DMS79 treated with DMSO at 0.1 percent for 48 hours (cell line): Measurements from ENCODE around the gene MEGF6.

Experiments used
- DNase-seq: peaks from one replicate; lab custom pipeline; 2025; lab: John Stamatoyannopoulos, UW

Gene MEGF6

DNA sequence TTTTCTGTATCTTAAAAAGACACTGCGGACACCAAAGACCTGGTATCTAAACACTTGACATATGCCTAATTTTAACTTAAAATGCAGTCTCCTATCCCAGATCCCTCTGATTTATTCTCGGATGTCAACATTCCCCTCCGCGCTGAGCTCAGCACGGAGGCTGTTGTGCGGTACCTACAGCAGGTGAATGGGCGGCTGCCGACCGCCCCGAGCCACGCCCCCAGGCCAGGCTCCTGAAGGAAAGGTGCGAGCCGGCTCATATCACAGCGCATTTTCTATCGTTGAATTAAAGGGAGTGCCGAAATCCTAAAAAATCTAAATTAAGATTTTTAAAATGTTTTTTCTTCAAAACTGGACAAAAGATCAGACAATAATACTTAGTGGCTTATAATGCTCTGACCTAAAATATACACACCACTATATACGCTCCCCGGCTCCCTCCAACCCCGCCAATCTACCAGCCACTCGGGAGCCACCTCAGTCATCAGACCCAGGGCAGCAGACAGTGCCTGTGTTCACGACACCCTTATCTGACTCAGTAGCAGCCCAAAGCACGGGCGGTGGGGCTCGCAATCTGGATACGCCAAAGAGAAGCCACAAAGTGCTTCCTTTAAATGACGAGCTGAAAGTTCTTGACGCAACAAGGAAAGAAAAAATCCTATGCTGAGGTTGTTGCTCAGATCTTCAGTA lies 34.5 kb upstream of the MEGF6 start:
- no peak for DNase-seq

GRCh38 chr1:3645247-3645646 lies 33.9 kb upstream of the MEGF6 start:
- no peak for DNase-seq

DNA sequence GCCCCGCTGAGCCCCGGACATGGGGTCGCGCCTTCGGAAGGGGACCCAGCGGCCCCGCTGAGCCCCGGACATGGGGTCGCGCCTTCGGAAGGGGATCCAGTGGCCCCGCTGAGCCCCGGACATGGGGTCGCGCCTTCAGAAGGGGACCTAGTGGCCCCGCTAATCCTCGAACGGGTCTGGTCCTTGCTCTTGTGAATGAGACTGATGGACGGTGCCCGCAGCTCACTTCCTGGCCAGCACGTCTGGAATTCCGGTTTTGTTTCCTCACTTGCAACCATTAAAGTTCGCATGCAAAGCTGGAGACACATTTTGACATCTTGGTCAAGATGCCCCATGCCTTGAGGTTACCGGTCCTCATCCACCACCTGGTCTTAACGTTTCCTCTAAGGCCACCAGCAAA lies 33.0 kb upstream of the MEGF6 start:
- DNase-seq, result no peak

- DNase-seq, result no peak
Observed at GRCh38 chr1:3642919-3643675, 31.8 kb upstream of the MEGF6 start.

- DNase-seq, result no peak
Observed at GRCh38 chr1:3641816-3642215, 30.5 kb upstream of the MEGF6 start.

GRCh38 chr1:3641046-3641760 lies 29.9 kb upstream of the MEGF6 start:
- no peak for DNase-seq

DNA sequence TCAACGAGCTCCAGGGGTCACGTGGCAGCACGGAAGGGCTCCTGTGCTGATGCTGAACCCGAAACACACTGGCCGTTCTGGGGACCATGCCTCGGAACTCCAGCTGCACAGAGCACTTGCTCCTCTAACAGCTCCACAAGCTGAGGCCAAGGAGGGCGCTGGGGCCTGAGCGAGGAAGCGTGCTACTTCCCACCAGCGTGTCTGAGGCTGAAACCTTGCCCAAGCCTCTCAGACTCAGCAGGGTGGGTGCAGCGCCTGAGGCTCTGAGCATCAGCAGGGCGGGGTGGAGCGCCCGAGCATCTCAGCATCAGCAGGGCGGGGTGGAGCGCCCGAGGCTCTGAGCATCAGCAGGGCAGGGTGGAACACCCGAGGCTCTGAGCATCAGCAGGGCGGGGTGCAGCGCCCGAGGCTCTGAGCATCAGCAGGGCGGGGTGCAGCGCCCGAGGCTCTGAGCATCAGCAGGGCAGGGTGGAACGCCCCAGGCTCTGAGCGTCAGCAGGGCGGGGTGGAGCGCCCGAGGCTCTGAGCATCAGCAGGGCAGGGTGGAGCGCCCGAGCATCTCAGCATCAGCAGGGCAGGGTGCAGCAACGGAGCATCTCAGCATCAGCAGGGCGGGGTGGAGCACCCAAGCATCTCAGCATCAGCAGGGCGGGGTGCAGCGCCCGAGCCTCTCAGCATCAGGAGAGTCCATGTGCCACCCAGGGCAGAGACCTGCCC lies 29.0 kb upstream of the MEGF6 start:
- DNase-seq, result no peak

DNA sequence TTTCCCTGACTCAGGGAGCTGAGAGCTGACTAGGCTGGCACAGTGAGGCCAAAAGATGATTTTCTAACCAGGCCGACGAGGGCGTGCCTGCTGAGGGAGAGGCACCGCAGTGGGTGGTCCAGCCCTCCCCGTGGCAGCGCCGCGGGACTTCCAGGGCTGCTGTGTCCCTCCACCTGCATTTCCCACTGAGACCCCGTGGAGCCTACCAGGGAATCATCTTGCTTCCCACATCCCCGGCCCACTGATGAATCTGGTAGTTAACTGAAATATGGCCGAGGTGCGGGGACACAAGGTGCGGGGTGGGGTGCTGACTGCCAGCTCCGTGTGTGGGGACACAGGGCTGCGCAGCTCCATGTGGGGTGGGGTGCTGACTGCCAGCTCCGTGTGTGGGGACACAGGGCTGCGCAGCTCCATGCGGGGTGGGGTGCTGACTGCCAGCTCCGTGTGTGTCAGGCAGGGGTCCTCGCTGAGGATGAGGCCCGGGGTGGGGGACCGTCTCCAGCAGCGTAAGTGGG lies 28.1 kb upstream of the MEGF6 start:
- DNase-seq, result no peak

GRCh38 chr1:3638676-3639075 lies 27.4 kb upstream of the MEGF6 start:
- no peak for DNase-seq

DNA sequence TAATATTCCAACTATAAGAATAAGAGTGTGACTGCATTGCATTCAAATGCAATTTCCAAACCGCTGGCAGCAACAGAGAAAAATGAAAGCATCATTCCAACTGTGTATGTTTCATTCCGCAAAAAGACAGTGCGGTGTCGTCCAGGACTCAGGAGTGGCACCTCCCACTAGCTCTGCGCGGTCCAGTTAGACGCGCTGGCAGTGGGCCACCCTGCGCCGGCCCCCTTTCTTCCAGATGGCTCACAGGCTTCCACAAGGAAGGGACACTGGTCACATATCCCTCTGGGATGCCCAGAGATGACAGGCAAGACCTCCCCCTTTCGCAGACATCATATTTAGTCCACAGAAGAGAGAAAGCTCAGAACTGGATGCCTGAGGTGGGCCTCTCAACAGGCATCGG lies 26.7 kb upstream of the MEGF6 start:
- DNase-seq, result no peak

DNA sequence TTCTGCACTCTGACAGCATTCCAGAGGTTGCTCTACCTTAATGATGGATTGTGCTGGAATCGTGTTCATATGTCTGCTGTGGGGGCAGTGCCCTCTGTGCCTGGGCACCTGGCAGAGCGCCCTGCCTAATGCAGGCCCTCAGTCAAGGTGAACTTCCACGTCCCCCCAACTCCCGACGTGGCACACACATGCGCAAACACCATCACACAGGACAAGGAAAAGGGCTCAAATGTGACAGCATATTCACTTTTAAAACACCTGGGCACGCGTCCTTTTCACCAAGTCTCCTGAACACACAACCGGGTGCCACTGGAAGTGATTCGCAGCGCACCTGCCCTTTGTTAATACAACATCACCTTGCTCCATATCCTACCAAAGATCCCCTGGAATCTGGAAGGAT lies 25.2 kb upstream of the MEGF6 start:
- DNase-seq, result no peak

GRCh38 chr1:3636080-3636479 lies 24.8 kb upstream of the MEGF6 start:
- DNase-seq, result no peak

GRCh38 chr1:3634059-3634800 lies 22.9 kb upstream of the MEGF6 start:
- no peak for DNase-seq

GRCh38 chr1:3633344-3634058 lies 22.2 kb upstream of the MEGF6 start:
- DNase-seq, result no peak

GRCh38 chr1:3632716-3633343 lies 21.5 kb upstream of the MEGF6 start:
- no peak for DNase-seq

- DNase-seq, result no peak
Observed at GRCh38 chr1:3632298-3632697, 21.0 kb upstream of the MEGF6 start.

DNA sequence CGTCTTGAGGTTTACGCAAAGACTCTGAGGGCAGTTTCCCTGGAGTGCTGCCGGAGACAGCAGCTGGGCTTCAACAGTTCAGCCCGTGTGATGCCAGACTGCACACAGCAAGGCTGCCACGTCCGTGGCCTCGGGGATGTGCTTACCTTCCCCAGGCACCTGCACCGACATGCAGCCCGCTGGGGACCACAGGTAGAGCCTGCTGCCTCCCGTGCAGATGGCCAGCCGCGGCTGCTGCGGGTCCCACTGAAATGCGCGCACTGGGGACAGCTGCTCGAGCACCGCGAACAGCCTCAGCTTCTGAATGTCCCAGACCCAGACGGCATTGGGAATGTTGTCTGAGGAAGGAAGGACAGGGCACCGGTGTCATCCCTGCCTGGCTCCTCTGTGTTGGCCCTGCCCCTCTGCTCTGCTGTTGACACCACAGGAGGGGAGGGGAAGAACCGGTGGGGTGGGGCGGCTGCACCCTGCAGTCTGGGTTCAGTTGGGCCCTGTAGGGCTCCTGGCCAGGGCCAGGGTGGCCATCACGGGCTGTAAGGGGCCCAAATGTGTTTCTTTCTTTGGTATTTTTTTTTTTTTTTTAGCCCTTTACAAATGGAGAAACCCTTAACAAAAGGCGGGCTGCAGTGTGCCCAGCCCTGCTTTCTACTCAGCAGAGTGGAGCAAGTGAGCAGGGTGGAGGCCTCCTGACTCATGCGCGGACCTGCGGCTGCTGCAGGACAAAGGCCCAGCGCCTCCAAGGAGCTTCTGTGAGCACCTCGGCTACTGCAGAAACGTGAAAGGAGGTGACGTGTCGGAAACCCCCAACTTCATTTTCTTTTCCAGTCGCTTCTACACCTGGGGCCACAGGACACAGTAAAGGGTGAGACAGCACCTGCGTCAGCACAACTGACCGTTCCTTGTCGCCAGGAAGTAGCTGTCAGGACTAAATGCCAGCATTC lies 20.3 kb upstream of the MEGF6 start:
- DNase-seq, result no peak

- no peak for DNase-seq
Observed at GRCh38 chr1:3630914-3631313, 19.6 kb upstream of the MEGF6 start.

DNA sequence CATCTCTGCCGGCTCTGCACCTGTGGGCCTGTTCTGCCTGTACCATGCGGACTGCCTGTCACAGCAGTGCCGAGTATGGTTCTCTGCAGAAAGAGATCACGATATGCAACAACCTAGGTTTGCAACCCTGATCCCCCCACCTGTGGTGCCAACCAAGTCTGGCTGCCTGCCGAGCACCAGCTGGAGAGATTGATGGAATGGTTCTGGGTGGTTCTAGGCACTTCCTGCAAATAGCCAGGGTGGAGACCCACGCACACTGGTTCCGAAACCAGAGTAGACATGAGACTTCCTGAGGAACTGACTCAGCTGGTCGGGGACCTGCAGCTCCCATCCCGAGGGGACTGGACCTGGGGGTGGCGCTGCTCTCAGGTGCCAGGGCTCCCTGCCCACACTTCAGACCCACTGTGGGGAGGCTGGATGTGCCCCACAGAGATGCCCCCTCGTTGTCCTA lies 18.9 kb upstream of the MEGF6 start:
- DNase-seq, result no peak
